GM12878 (cell line): ENCODE results near the gene ITFG1. TPM values are rescaled to one million over a fixed set of nuclear protein-coding genes. Genes with fewer than 3 reads are reported as not detected.

Source experiments
- ATAC-seq: fragments of 200-7000 bp; cut with Tn5 transposase; 3 replicates; pipeline ENCODE4 v1.9.1; 2020; ENCODE audit warnings: mild to moderate bottlenecking, moderate library complexity
- BruUV-seq: library from RNA; stranded (reverse); fragments of 400-500 nt; replicated peaks from 2 replicates; lab custom pipeline; 2021; lab: Mats Ljungman, UMichigan
- CTCF ChIA-PET: fragments of 300-600 bp; sonication (Branson Sonifier 250); formaldehyde crosslinking; extraction: SDS; loops from one replicate; lab custom pipeline; 2021; ENCODE audit warnings: inconsistent platforms; lab: Yijun Ruan, JAX
- POLR2A ChIA-PET: fragments of 350-600 bp; formaldehyde crosslinking; extraction: SDS; loops from one replicate; lab custom pipeline; 2021; ENCODE audit warnings: inconsistent platforms; lab: Charles Lee
- RAD21 ChIA-PET: fragments of 300-600 bp; sonication (Branson Sonifier 250); formaldehyde crosslinking; loops from one replicate; lab custom pipeline; 2023; ENCODE audit warnings: antibody characterized with exemption; ENCODE audit not compliant: unreplicated experiment; lab: Charles Lee
- SMC1A ChIA-PET: fragments of 300-600 bp; sonication (Branson Sonifier 250); formaldehyde crosslinking; loops from one replicate; lab custom pipeline; 2023; ENCODE audit not compliant: unreplicated experiment, uncharacterized antibody; lab: Charles Lee
- DNase-seq: peaks from one replicate; pipeline ENCODE4 v3.0.0-alpha.2; 2011; ENCODE audit warnings: low read depth, low spot score
- FAIRE-seq: peaks from 3 replicates; lab custom pipeline; 2011; peaks lifted over from hg19 to GRCh38; lab: Jason Lieb, UNC
- H2AFZ ChIP-seq: 2 replicates; pipeline ENCODE4 v1.6.0; 2011; ENCODE audit warnings: low read depth, low read length, control low read depth; ENCODE audit not compliant: control insufficient read depth
- H3K27ac ChIP-seq: 2 replicates; pipeline ENCODE4 v1.5.1; 2011; ENCODE audit warnings: control low read depth; ENCODE audit not compliant: control insufficient read depth, insufficient read depth
- H3K27me3 ChIP-seq, 2 experiments: replicated peaks in 1 of 2; 2 replicates each; pipeline versions ENCODE4 v1.6.0 to v1.6.1; 2011; ENCODE audit warnings: low read length in 1 of 2; ENCODE audit not compliant: control insufficient read depth in 2 of 2, insufficient read depth in 2 of 2
- H3K36me3 ChIP-seq, 2 experiments: 2 replicates each; pipeline ENCODE4 v1.5.1; 2011; ENCODE audit warnings: low read length in 1 of 2; ENCODE audit not compliant: control insufficient read depth in 2 of 2, insufficient read depth in 2 of 2
- H3K4me1 ChIP-seq: 2 replicates; pipeline ENCODE4 v1.6.1; 2011; ENCODE audit warnings: mild to moderate bottlenecking, low read length, moderate library complexity, mixed read lengths; ENCODE audit not compliant: control insufficient read depth, insufficient read depth
- H3K4me2 ChIP-seq: 2 replicates; pipeline ENCODE4 v1.6.0; 2011; ENCODE audit warnings: control low read depth; ENCODE audit not compliant: control insufficient read depth, insufficient read depth
- H3K4me3 ChIP-seq: fragments of 200-600 bp; sonication (generic); 2 replicates; pipeline ENCODE4 v1.5.1; 2016
- H3K79me2 ChIP-seq: 2 replicates; pipeline ENCODE4 v1.6.0; 2011; ENCODE audit warnings: low read length; ENCODE audit not compliant: control insufficient read depth, insufficient read depth
- H3K9ac ChIP-seq: 2 replicates; pipeline ENCODE4 v1.8.0; 2011; ENCODE audit warnings: low read length, control low read depth, mixed read lengths; ENCODE audit not compliant: control insufficient read depth, insufficient read depth
- H3K9me3 ChIP-seq: replicated peaks from 3 replicates; pipeline ENCODE4 v1.5.1; 2011; ENCODE audit warnings: mild to moderate bottlenecking, low read length; ENCODE audit not compliant: control insufficient read depth, insufficient read depth
- H4K20me1 ChIP-seq: 2 replicates; pipeline ENCODE4 v1.6.0; 2011; ENCODE audit not compliant: control insufficient read depth, insufficient read depth
- CBX3 ChIP-seq: fragments of 200-600 bp; sonication (generic); IDR thresholded peaks from 2 replicates; pipeline ENCODE4 v1.6.1; 2016; ENCODE audit warnings: low read depth, borderline replicate concordance
- HDAC2 ChIP-seq: fragments of 200-600 bp; sonication (generic); IDR thresholded peaks from 2 replicates; pipeline ENCODE4 v1.6.1; 2017
- HDGF ChIP-seq: fragments of 450-650 bp; IDR thresholded peaks from 2 replicates; pipeline ENCODE4 v1.6.1; 2016; ENCODE audit warnings: antibody characterized with exemption
- KLF5 ChIP-seq: fragments of 450-650 bp; IDR thresholded peaks from 2 replicates; pipeline ENCODE4 v1.6.1; 2014; ENCODE audit warnings: mild to moderate bottlenecking; ENCODE audit not compliant: partially characterized antibody
- MYB ChIP-seq: fragments of 150-350 bp; IDR thresholded peaks from 2 replicates; pipeline ENCODE4 v1.6.1; 2014; ENCODE audit warnings: mild to moderate bottlenecking, low read depth, low read length, borderline replicate concordance
- NRF1 ChIP-seq: conservative IDR thresholded peaks from 2 replicates; pipeline ENCODE4 v1.6.1; 2011; ENCODE audit warnings: mild to moderate bottlenecking, low read depth, low read length, improper control_type of control experiment
- REST ChIP-seq: IDR thresholded peaks from 2 replicates; pipeline ENCODE4 v1.6.1; 2012; ENCODE audit warnings: mild to moderate bottlenecking, low read depth, low read length
- RFX5 ChIP-seq: IDR thresholded peaks from 2 replicates; pipeline ENCODE4 v1.6.1; 2011; ENCODE audit warnings: low read depth, low read length, improper control_type of control experiment
- SP1 ChIP-seq: IDR thresholded peaks from one replicate; pipeline ENCODE4 v1.6.1; 2011; ENCODE audit warnings: low read depth, low read length
- ZNF622 ChIP-seq: fragments of 450-650 bp; IDR thresholded peaks from 2 replicates; pipeline ENCODE4 v1.6.1; 2017; ENCODE audit warnings: mild to moderate bottlenecking, inconsistent platforms
- WGBS: methylation state at CpG from one replicate; pipeline ENCODE4 v1.1.6; 2016; ENCODE audit warnings: low lambda C conversion rate; ENCODE audit not compliant: insufficient replicate concordance, insufficient coverage; ENCODE audit errors: missing lambda C conversion rate; 5-methylcytosine and 5-hydroxymethylcytosine counted together
- in situ Hi-C: fragments of 300-500 bp; cut with MboI; formaldehyde crosslinking; loops from 9 replicates; pipeline ENCODE4 v1.14.3; 2018; ENCODE audit warnings: mixed read lengths
- intact Hi-C: fragments of 100-400 bp; cut with micrococcal nuclease; formaldehyde crosslinking; loops from one replicate; pipeline ENCODE4 v1.14.2; 2022; ENCODE audit not compliant: unreplicated experiment
- polyA plus RNA-seq, 11 experiments: library from polyadenylated mRNA; depleted of rRNA in 4 of 11; unstranded in 6 of 11; stranded (reverse) in 5 of 11; fragments of >200 nt; fragmentation: Nextera tagmentation in 4 of 11; fragmentation: Illumina TruSeq in 1 of 11; extraction: Ambion mirVana in 4 of 11; extraction: Trizol in 1 of 11; gene quantifications; 1 replicate in 1 of 11; 2 replicates in 10 of 11; pipeline versions ENCODE4 v1.2.1 to v1.2.3, GENCODE V29; 2011 to 2016; ENCODE audit warnings: inconsistent platforms in 2 of 11, missing spikeins in 2 of 11, low read depth in 1 of 11
- total RNA-seq, 4 experiments: library from RNA; depleted of rRNA in 3 of 4; stranded (reverse); fragments of >200 nt in 3 of 4; fragmentation: Illumina TruSeq in 1 of 4; extraction: Trizol in 1 of 4; gene quantifications; 2 replicates each; pipeline versions ENCODE4 v1.2.1 to v1.2.3, GENCODE V29; 2013 to 2021
- TF ChIP-seq, protein P1 (sequence below), 3 experiments: IDR thresholded peaks in 2 of 3; conservative IDR thresholded peaks in 1 of 3; 2 replicates each; pipeline ENCODE4 v1.5.1; 2011; ENCODE audit warnings: low read depth in 3 of 3, low read length in 3 of 3, mild to moderate bottlenecking in 3 of 3, control low read depth in 2 of 3, moderate library complexity in 2 of 3, inconsistent platforms in 1 of 3, mixed read lengths in 1 of 3; ENCODE audit not compliant: control insufficient read depth in 2 of 3, insufficient read depth in 1 of 3; ENCODE audit errors: extremely low read depth in 1 of 3
- TF ChIP-seq, protein P2 (sequence below): fragments of 450-650 bp; IDR thresholded peaks from 2 replicates; pipeline ENCODE4 v1.6.1; 2017; ENCODE audit warnings: mild to moderate bottlenecking, moderate library complexity

The ITFG1 gene
- total and polyA plus RNA-seq, 10 of the 15 experiments (the other 5 are each of a cell fraction or from before 2014, with no cell fraction given), result 9.3 to 56.3 (median 28.6) TPM

- no peak for TF ChIP-seq SP1
- TF ChIP-seq, all 136 proteins: peak for 0
Measured at GRCh38 chr16:47196457-47196856, 264.4 kb downstream of the ITFG1 start (continued).

DNA sequence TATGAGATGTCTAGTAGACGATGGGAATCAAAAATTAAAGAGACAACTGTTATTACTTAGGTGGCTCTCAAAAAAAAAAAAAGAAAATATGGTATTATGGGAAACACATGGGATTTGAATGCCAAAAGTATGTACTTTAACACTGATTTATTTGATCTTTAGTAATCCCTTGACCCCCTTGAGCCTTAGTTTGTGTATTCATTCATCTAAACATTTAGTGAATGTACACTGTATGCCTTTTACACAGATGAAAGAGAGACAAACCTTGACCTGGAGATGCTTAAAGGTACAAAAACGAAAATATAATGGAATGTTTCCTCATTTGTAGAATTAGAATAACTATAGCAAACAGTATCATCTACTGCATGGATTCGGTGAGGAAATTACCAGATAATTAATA, 278.5 kb downstream of the ITFG1 start:
- in situ Hi-C loops (no loop called here), intact Hi-C loops (no loop called here)
- Histone ChIP-seq H3K9ac (no peak overlapping the region), H3K4me2 (no peak overlapping the region), H3K36me3 (no peaks in the 10 kb centered on the region), H4K20me1 (no peaks in the 10 kb centered on the region), H2AFZ (no peak overlapping the region), H3K27ac (no peak overlapping the region), H3K4me1 (no peaks in the 10 kb centered on the region), H3K27me3 (no peaks in the 10 kb centered on the region), H3K4me3 (no peak overlapping the region), H3K9me3 (no peaks in the 10 kb centered on the region), H3K79me2 (no peaks in the 10 kb centered on the region)
- POLR2A ChIA-PET, result no interaction called here
- RAD21 ChIA-PET, result no interaction called here
- ATAC-seq (no peak), DNase-seq (no peak), FAIRE-seq (no peak)
- SMC1A ChIA-PET, result no interaction called here
- CTCF ChIA-PET, result no interaction called here
- no TSS peak for BruUV-seq
- WGBS, result 63% methylated on average over 3 of the region's 3 CpGs
- TF ChIP-seq RFX5, result no peak
- no peak for TF ChIP-seq NRF1
- no peak for TF ChIP-seq MYB
- TF ChIP-seq ZNF622, result no peak
- TF ChIP-seq KLF5, result no peak
- no peak for TF ChIP-seq REST
- TF ChIP-seq HDAC2, result no peak
- TF ChIP-seq, protein P1, sequence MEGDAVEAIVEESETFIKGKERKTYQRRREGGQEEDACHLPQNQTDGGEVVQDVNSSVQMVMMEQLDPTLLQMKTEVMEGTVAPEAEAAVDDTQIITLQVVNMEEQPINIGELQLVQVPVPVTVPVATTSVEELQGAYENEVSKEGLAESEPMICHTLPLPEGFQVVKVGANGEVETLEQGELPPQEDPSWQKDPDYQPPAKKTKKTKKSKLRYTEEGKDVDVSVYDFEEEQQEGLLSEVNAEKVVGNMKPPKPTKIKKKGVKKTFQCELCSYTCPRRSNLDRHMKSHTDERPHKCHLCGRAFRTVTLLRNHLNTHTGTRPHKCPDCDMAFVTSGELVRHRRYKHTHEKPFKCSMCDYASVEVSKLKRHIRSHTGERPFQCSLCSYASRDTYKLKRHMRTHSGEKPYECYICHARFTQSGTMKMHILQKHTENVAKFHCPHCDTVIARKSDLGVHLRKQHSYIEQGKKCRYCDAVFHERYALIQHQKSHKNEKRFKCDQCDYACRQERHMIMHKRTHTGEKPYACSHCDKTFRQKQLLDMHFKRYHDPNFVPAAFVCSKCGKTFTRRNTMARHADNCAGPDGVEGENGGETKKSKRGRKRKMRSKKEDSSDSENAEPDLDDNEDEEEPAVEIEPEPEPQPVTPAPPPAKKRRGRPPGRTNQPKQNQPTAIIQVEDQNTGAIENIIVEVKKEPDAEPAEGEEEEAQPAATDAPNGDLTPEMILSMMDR (IDR thresholded peaks at IDR 0.05 in 2 of 3, conservative IDR thresholded peaks at IDR 0.05 in 1 of 3; ENCODE audit: control insufficient read depth in 2 of 3, extremely low read depth in 1 of 3, insufficient read depth in 1 of 3, low read depth in 3 of 3, low read length in 3 of 3), result no peak
- no peak for TF ChIP-seq CBX3
- TF ChIP-seq, protein P2, sequence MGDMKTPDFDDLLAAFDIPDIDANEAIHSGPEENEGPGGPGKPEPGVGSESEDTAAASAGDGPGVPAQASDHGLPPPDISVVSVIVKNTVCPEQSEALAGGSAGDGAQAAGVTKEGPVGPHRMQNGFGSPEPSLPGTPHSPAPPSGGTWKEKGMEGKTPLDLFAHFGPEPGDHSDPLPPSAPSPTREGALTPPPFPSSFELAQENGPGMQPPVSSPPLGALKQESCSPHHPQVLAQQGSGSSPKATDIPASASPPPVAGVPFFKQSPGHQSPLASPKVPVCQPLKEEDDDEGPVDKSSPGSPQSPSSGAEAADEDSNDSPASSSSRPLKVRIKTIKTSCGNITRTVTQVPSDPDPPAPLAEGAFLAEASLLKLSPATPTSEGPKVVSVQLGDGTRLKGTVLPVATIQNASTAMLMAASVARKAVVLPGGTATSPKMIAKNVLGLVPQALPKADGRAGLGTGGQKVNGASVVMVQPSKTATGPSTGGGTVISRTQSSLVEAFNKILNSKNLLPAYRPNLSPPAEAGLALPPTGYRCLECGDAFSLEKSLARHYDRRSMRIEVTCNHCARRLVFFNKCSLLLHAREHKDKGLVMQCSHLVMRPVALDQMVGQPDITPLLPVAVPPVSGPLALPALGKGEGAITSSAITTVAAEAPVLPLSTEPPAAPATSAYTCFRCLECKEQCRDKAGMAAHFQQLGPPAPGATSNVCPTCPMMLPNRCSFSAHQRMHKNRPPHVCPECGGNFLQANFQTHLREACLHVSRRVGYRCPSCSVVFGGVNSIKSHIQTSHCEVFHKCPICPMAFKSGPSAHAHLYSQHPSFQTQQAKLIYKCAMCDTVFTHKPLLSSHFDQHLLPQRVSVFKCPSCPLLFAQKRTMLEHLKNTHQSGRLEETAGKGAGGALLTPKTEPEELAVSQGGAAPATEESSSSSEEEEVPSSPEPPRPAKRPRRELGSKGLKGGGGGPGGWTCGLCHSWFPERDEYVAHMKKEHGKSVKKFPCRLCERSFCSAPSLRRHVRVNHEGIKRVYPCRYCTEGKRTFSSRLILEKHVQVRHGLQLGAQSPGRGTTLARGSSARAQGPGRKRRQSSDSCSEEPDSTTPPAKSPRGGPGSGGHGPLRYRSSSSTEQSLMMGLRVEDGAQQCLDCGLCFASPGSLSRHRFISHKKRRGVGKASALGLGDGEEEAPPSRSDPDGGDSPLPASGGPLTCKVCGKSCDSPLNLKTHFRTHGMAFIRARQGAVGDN, result no peak
- TF ChIP-seq HDGF, result no peak
